DND-41 (cell line): Measurements from ENCODE around the gene PXN.
"Not testable (repeated sequence)": the region's sequence is repeated elsewhere in the genome, so short reads cannot be mapped to it uniquely, and the experiment has no call there.

Experiments
- ATAC-seq: fragments of 200-7000 bp; cut with Tn5 transposase; 3 replicates; pipeline ENCODE4 v1.9.1; 2021; ENCODE audit warnings: low read depth; ENCODE audit not compliant: insufficient read depth
- DNase-seq: peaks from one replicate; pipeline ENCODE4 v3.0.0-alpha.2; 2020
- H2AFZ ChIP-seq: 2 replicates; pipeline ENCODE4 v1.6.0; 2012; ENCODE audit warnings: low read depth, low read length
- H3K27ac ChIP-seq: 2 replicates; pipeline ENCODE4 v1.5.1; 2012; ENCODE audit warnings: low read length, inconsistent platforms
- H3K27me3 ChIP-seq: fragments of 200-600 bp; sonication (generic); 2 replicates; pipeline ENCODE4 v1.6.0; 2012; ENCODE audit warnings: low read length, mild to moderate bottlenecking, inconsistent platforms; ENCODE audit not compliant: insufficient read depth, poor library complexity
- H3K36me3 ChIP-seq: 2 replicates; pipeline ENCODE4 v1.5.1; 2012; ENCODE audit warnings: low read length, inconsistent platforms; ENCODE audit not compliant: insufficient read depth
- H3K4me1 ChIP-seq: 2 replicates; pipeline ENCODE4 v1.5.1; 2012; ENCODE audit warnings: mild to moderate bottlenecking, low read length; ENCODE audit not compliant: insufficient read depth
- H3K4me2 ChIP-seq: 2 replicates; pipeline ENCODE4 v1.6.0; 2012; ENCODE audit warnings: mild to moderate bottlenecking, moderate library complexity, low read length, inconsistent platforms; ENCODE audit not compliant: insufficient read depth
- H3K4me3 ChIP-seq, 2 experiments: fragments of 200-600 bp in 1 of 2; shearing (Covaris generic) in 1 of 2; 2 replicates each; pipeline ENCODE4 v1.5.1; 2012 to 2016; ENCODE audit warnings: inconsistent platforms in 2 of 2, low read length in 2 of 2, mild to moderate bottlenecking in 2 of 2, low read depth in 1 of 2, moderate library complexity in 1 of 2
- H3K79me2 ChIP-seq: 2 replicates; pipeline ENCODE4 v1.6.0; 2012; ENCODE audit warnings: low read length, inconsistent platforms; ENCODE audit not compliant: insufficient read depth
- H3K9ac ChIP-seq: 2 replicates; pipeline ENCODE4 v1.6.0; 2012; ENCODE audit warnings: low read depth, mild to moderate bottlenecking, inconsistent platforms, low read length, moderate library complexity
- H3K9me3 ChIP-seq: 2 replicates; pipeline ENCODE4 v1.5.1; 2012; ENCODE audit warnings: low read length, moderate library complexity, mild to moderate bottlenecking, inconsistent platforms; ENCODE audit not compliant: insufficient read depth, severe bottlenecking
- H4K20me1 ChIP-seq: 2 replicates; pipeline ENCODE4 v1.6.0; 2012; ENCODE audit warnings: low read length; ENCODE audit not compliant: insufficient read depth
- CTCF ChIP-seq: IDR thresholded peaks from 2 replicates; pipeline ENCODE4 v1.5.1; 2012; ENCODE audit warnings: borderline replicate concordance, low read length, moderate library complexity, mild to moderate bottlenecking; ENCODE audit not compliant: poor library complexity, severe bottlenecking; ENCODE audit errors: extremely low read depth
- EZH2 ChIP-seq: IDR thresholded peaks from 3 replicates; pipeline ENCODE4 v1.6.1; 2012; ENCODE audit warnings: borderline replicate concordance, low read depth, mild to moderate bottlenecking, moderate library complexity, low read length, inconsistent platforms; ENCODE audit not compliant: severe bottlenecking

Gene PXN

GRCh38 chr12:120247183-120247582, 18.3 kb downstream of the PXN start:
- H4K20me1 ChIP-seq, result peaks cover 21% of the 10 kb centered on the region
- H3K79me2 ChIP-seq, result no peaks in the 10 kb centered on the region
- TF ChIP-seq CTCF (no peak), EZH2 (no peak)
- peaks cover 9% of the 10 kb centered on the region for H3K4me1 ChIP-seq
- H3K9ac ChIP-seq, result no peak overlapping the region
- DNase-seq, result no peak
- H3K36me3 ChIP-seq, result no peaks in the 10 kb centered on the region
- no peak for ATAC-seq
- no peaks in the 10 kb centered on the region for H3K27me3 ChIP-seq
- no peak overlapping the region for H3K27ac ChIP-seq
- H3K9me3 ChIP-seq, result no peaks in the 10 kb centered on the region
- no peak overlapping the region for H2AFZ ChIP-seq
- no peak overlapping the region for H3K4me2 ChIP-seq
- H3K4me3 ChIP-seq, result no peak overlapping the region

GRCh38 chr12:120246705-120247104, 18.8 kb downstream of the PXN start:
- not testable (repeated sequence) for H3K79me2 ChIP-seq, H3K27ac ChIP-seq, H3K4me2 ChIP-seq, H3K36me3 ChIP-seq, H3K4me1 ChIP-seq, H3K4me3 ChIP-seq, DNase-seq, H3K27me3 ChIP-seq, H3K9me3 ChIP-seq, ATAC-seq, H3K9ac ChIP-seq, H2AFZ ChIP-seq
- peaks cover 25% of the 10 kb centered on the region for H4K20me1 ChIP-seq

- Histone ChIP-seq H3K9ac (no peak overlapping the region), H3K36me3 (no peaks in the 10 kb centered on the region), H3K9me3 (no peaks in the 10 kb centered on the region), H3K4me2 (no peak overlapping the region), H3K79me2 (no peaks in the 10 kb centered on the region), H3K27ac (no peak overlapping the region), H3K4me3 (no peak overlapping the region), H4K20me1 (peaks cover 24% of the 10 kb centered on the region), H2AFZ (no peak overlapping the region), H3K4me1 (no peaks in the 10 kb centered on the region), H3K27me3 (no peaks in the 10 kb centered on the region)
- TF ChIP-seq EZH2 (no peak), CTCF (no peak)
- ATAC-seq (no peak), DNase-seq (no peak)
These were observed 22.4 kb downstream of the PXN start for GRCh38 chr12:120242971-120243699.

- no peak overlapping the region for H3K4me3 ChIP-seq
- ATAC-seq, result no peak
- no peak overlapping the region for H2AFZ ChIP-seq
- no peak overlapping the region for H3K4me2 ChIP-seq
- H3K36me3 ChIP-seq, result no peaks in the 10 kb centered on the region
- H3K79me2 ChIP-seq, result no peaks in the 10 kb centered on the region
- no peaks in the 10 kb centered on the region for H3K9me3 ChIP-seq
- no peaks in the 10 kb centered on the region for H3K4me1 ChIP-seq
- H3K27me3 ChIP-seq, result no peaks in the 10 kb centered on the region
- H3K9ac ChIP-seq, result no peak overlapping the region
- H3K27ac ChIP-seq, result no peak overlapping the region
- DNase-seq, result no peak
- peaks cover 24% of the 10 kb centered on the region for H4K20me1 ChIP-seq
- TF ChIP-seq CTCF (no peak), EZH2 (no peak)
These were observed 23.2 kb downstream of the PXN start for GRCh38 chr12:120242275-120242799.
